B cell (primary cell): ENCODE measurements around the gene TMOD1.
"Not testable (repeated sequence)": the region's sequence is repeated elsewhere in the genome, so short reads cannot be mapped to it uniquely, and the experiment has no call there.

Experiments used
- CTCF ChIP-seq: fragments of 200-600 bp; IDR thresholded peaks from one replicate; pipeline ENCODE4 v1.8.0; 2022; ENCODE audit warnings: antibody characterized with exemption, mild to moderate bottlenecking
- EZH2 ChIP-seq: IDR thresholded peaks from 2 replicates; pipeline ENCODE4 v1.6.1; 2012; ENCODE audit warnings: borderline replicate concordance, low read depth, mild to moderate bottlenecking, moderate library complexity, low read length; ENCODE audit not compliant: insufficient read depth, poor library complexity, severe bottlenecking

DNA sequence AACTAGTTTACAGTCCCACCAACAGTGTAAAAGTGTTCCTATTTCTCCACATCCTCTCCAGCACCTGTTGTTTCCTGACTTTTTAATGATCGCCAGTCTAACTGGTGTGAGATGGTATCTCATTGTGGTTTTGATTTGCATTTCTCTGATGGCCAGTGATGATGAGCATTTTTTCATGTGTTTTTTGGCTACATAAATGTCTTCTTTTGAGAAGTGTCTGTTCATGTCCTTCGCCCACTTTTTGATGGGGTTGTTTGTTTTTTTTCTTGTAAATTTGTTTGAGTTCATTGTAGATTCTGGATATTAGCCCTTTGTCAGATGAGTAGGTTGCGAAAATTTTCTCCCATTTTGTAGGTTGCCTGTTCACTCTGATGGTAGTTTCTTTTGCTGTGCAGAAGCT is 80.1 kb downstream of the TMOD1 start:
- TF ChIP-seq CTCF, EZH2: not testable (repeated sequence)
